ENCODE results near the gene CORIN.

The CORIN gene

GRCh38 chr4:47642191-47642830 is 195.6 kb downstream of the CORIN start:
- ATAC-seq: no peak
- no peak for DNase-seq

- no peak for DNase-seq
- ATAC-seq: no peak
Measured at GRCh38 chr4:47641755-47642154, 196.1 kb downstream of the CORIN start.

GRCh38 chr4:47640911-47641310 is 197.0 kb downstream of the CORIN start:
- DNase-seq: no peak

DNA sequence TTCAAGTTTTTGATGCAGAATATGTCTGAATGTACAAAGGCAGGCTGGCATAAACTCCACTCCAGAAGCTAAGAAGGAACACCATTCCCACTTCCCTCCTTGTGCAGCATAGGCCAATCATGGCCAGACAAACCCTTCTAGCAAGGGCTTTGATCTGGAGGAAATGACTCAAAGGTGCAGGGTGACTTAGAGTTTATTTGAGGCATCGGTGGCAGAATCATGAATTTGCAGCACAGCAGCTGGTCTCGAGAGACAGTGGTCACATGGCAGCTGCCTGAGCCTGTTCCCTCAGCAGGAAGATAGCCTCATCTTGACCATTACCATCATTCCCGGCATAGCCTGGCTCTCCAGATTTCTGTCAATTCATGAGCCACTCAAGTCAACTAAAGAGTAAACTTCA is 198.3 kb downstream of the CORIN start:
- ATAC-seq: no peak
- no peak for DNase-seq

More at GRCh38 chr4:47640911-47641310, 197.0 kb downstream of the CORIN start:
- ATAC-seq: no peak

GRCh38 chr4:47631161-47631560 is 206.7 kb downstream of the CORIN start:
- DNase-seq (no peak), ATAC-seq (no peak)

GRCh38 chr4:47624031-47624441 is 213.8 kb downstream of the CORIN start:
- ATAC-seq (no peak), DNase-seq (no peak)

GRCh38 chr4:47621181-47621580 is 216.7 kb downstream of the CORIN start:
- ATAC-seq (no peak), DNase-seq (no peak)

- ATAC-seq (no peak), DNase-seq (no peak)
Measured at GRCh38 chr4:47619691-47620090, 218.2 kb downstream of the CORIN start.

GRCh38 chr4:47617607-47618006 is 220.3 kb downstream of the CORIN start:
- ATAC-seq: no peak

DNA sequence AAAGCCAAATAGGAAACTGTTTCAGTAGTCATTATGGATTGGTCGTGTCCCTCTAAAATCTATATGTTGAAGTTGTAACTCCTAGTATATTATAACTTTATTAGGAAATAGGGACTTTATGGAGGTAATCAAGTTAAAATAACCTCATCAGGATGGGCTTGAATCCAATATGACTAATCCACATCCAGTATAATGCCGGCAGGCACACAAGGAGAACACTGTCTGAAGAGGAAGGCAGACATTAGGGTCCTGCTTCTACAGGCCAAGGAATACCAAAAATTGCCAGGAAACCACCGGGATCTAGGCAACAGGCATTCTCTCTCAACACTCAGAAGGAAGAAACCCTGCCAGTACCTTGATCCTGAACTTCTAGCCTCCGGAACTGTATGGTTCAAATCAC is 222.5 kb downstream of the CORIN start:
- DNase-seq (no peak), ATAC-seq (no peak)

More at GRCh38 chr4:47617607-47618006, 220.3 kb downstream of the CORIN start:
- no peak for DNase-seq

- no peak for ATAC-seq
Measured at GRCh38 chr4:47612116-47613023, 225.5 kb downstream of the CORIN start.

GRCh38 chr4:47606482-47606881 is 231.4 kb downstream of the CORIN start:
- DNase-seq (no peak), ATAC-seq (no peak)

More at GRCh38 chr4:47612116-47613023, 225.5 kb downstream of the CORIN start:
- DNase-seq: no peak

DNA sequence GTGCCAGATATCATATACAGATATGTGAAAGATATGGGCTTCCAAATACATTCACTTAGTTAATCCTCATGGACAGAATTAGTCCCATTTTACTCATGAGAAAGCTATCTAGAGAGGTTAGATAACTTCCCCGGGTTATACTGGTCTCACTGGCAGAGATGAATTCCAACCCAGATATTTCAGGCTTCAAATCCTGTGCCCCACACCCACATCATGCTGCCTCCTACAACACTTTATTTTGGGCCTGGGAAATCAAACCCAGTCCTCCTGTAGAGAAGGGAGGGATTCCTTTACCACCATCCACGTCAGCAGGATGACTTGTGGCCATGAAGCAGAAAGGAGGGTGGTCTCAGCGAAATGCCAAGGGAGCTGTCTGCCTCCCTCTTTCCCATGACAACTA is 239.0 kb downstream of the CORIN start:
- DNase-seq (no peak), ATAC-seq (no peak)

DNA sequence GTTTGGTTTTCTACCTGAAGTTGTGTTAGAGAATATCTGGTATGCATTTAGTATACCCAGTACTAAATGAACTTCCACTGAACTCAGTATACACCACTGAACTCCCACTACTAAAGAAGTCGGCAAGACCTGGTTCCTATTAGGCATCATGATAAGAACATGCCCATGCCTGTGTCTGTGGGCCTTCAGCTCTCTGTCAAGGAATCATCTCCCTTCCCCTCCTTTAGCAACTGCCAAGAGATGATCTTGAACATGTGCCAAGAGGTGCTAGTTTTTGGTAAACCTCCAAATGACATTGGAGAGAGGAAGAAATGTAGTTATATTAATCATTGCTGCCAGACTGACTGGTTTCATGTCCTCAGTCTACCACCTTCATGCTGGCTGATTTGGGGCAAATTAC is 239.5 kb downstream of the CORIN start:
- DNase-seq (no peak), ATAC-seq (no peak)

- DNase-seq (no peak), ATAC-seq (no peak)
Measured at GRCh38 chr4:47597696-47598095, 240.2 kb downstream of the CORIN start.

DNA sequence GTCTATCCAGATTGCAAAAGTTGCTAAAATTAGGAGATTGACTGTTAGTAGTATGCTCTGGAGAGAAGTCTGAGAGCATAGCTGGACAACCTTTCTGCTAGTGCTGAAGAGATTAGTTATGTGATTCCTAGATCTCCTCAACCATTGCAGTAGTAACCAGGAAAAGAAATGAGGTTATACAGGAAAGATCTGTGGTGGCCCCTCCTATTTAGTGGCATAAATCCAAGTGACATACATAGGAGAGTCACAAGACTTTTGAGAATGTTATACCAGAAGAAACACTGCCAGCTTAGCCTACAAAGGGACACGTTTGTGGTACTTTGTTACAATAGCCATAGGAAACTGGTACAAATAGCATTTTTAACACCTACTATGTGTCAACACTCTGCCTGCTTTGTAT is 247.5 kb downstream of the CORIN start:
- no peak for DNase-seq
- no peak for ATAC-seq

GRCh38 chr4:47579235-47579634 is 258.6 kb downstream of the CORIN start:
- no peak for ATAC-seq
- DNase-seq: no peak

DNA sequence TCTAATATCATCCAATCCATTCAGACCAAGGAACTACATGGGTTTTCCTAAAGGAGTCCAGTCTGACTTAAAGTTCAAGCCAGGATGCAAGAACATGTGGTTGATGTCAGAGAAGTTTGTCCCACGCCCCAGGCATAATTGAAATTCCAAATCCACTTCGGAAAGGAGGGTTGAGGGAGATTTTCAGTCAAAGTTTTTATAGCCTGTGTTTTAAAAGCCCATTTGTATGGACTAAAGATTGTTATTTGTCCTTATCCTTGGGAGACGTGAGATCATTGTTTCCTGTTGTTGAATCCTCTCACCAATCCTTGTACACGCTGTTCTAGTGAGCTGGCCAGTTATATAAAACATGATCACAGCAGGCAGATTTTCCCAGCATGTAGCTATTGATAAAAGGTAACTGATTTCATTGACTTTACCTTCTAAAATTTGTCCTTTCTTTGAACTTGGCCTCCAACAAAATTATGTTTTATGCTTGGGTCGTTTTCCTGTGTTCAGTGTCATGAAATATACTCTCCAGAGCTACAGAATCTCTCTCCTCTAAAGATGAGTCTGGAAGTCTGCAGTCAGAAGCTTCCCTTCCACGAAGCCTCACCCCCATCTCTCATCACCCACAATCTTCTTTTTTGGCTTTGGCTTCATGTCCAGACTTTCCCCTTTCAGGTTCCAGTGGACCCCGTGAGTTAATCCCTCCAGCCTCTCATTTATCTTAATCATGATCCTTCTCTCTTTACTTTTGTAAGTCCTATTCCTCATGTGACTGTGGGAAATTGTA is 259.9 kb downstream of the CORIN start:
- ATAC-seq (no peak), DNase-seq (no peak)

DNA sequence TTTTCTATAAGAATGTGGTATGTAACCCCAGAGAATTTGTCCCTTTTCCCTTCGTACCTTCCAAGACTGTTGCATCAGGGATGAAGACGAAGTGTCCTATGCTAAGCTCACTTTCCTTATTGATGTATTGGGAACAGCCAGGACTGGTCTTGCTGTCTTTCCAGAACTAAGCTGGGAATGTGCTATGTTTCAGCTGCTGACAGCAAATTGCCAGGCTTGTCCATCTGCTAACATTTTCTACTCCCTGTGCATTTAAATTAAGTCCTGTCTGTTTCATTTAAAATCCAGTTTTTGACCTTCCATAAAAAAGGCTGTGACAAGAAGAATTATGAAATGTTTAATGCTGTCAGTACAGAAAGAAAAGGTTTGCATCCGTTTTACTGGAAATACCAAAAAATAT is 264.9 kb downstream of the CORIN start:
- DNase-seq (no peak), ATAC-seq (no peak)

- ATAC-seq (no peak), DNase-seq (no peak)
Measured at GRCh38 chr4:47570816-47571215, 267.1 kb downstream of the CORIN start.

DNA sequence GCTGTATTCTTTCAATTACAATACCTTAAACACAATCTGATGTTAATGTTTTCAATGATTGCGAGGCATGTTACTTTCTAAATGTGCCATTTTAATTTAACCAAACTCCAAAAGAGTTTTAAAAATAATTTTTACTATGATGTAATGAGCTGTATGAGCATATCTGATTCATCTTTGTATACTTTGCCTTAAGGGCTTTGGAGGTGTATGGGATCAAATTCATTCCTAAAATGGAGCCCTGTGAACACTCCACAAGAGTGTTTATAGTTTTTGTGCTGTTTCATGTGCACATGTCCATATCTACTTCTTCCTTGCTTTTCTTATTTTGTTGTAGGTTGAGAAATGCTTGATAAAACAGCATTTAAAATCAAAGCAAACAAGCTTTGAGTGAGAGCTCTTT is 270.4 kb downstream of the CORIN start:
- ATAC-seq: no peak
- no peak for DNase-seq

DNA sequence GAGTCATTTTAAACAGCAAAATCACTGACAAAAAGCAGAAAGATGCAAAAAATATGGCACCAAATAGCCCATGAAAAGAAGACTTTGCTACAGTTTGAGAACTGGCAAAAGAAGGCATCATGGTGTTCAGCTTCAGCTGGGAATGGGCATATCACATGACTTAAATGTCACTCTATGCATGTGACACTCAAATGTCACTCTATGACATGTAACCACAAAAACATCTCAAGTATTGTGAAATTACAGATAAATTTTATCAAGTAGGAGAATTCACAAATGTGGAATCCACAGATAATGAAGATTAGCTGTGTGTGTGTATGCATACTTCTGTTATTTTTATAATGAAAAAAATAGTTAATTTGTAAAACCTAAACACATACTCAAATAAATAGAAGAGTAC is 270.9 kb downstream of the CORIN start:
- ATAC-seq (no peak), DNase-seq (no peak)

DNA sequence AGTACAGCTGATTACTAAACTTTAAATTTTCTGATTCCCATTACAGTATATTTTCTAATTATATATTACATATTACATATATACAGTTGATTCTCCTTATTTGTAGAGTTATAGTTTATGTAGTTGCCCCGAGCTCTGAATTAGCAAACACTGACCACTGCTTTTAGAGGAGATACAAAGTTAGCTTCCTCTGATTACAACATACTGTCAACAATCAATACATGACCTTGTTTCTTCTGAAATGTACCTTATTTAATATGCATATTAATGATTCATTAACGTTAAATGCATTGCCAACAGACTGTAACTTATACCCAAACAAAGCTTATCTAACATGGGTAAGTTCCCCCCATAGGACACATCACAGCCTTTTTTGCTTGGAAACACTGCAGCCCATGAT is 271.3 kb downstream of the CORIN start:
- ATAC-seq (no peak), DNase-seq (no peak)

Data from stimulated activated naive CD8-positive, alpha-beta T cell treated with anti-CD3 and anti-CD28 coated beads, Interleukin-15, Interleukin-2, amounts not matched to agents 100 U/mL and 50 U/mL, for 24 hours (primary cell).